NOMO-1 treated with DMSO at 0.1 percent for 48 hours (cell line): ENCODE results near the gene CCDC60.
A peak's percentile ranks its signal among the peaks of the same experiment; 100 is the strongest.

ENCODE experiments used
- DNase-seq: peaks from one replicate; lab custom pipeline; 2025; ENCODE audit not compliant: unreplicated experiment; lab: John Stamatoyannopoulos, UW

Gene CCDC60

DNA sequence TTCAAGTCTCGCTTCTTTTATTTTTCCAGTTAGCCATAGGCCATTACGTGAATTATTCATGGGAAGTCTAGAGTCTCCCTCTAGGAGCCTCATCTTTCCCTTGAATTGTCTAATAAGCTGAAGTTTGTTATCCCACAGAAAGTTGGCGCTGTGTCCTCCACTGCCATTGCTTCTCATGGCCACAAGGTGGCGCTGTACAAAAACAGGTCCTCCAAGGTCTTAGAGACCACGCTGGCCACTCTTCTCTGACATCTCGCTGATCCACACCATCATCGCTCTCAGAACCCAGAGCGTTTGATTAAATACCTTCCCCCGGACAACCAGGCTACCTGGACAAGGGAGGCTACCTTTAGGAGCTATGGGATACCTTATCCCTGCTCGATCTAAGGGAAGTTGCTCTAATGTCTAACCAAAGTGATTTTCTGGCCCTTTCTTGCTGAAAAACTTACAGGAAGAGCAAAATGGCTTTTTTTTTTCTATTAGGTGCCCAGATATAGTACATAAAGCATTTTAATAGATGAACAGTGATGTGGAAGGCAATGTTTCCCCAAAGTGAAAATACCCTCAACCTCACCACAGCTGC lies 110.0 kb downstream of the CCDC60 start:
- peak; percentile 21 for DNase-seq

DNA sequence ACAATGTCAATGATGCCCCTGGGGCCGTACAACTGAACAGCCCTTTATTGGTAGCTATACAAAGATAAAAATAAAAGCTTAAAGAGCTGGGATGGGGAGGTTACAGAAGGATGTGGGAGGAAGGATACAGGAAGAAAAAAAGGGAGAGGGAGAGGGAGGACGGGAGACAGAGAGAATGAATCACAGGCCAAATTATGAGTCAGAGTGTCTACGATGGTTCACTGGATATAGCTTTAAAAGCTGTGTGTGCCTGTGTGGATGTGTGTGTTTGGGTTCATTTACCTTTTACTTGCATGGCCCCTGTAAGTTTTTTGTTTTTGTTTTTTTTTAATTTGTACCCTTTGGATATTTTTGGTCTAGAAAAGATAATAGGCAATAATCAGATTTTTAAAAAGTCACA lies 111.9 kb downstream of the CCDC60 start:
- DNase-seq = no peak

DNA sequence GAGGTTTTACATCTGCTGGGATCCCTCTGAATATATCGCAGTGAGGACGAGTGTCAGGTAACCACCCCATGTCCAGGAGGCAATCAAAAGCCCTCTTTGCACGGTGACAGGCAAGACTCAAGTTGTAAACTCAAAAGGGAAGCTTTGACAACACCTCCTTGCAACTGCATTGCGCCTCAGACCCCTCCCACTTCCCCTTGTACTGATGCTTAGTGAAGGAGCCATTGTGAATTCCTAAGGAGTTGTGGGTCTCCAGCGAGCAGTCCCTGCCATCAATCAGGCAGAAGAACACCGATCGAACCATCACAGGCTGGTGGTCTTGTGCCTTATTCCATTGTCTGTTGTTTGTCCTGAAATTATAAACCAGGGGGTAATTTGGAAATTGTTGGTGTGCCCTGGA lies 112.6 kb downstream of the CCDC60 start:
- DNase-seq = no peak

DNA sequence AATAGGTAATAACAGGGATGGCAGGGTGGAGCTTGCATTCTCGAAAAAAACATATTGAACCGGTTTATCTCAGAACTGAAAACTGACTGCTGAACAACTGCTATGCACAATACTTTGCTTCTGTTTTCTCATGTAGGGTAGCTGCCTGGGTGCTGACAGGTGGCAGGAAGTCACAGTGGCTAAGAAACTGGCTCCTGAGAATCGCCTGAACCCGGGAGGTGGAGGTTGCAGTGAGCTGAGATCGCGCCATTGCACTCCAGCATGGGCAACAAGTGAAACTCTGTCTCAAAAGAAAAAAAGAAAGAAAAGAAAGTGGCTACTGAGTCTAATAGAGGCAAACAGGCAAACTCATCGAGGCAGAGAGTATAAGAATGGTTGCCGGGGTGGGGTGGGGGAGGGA lies 113.1 kb downstream of the CCDC60 start:
- DNase-seq = no peak

DNA sequence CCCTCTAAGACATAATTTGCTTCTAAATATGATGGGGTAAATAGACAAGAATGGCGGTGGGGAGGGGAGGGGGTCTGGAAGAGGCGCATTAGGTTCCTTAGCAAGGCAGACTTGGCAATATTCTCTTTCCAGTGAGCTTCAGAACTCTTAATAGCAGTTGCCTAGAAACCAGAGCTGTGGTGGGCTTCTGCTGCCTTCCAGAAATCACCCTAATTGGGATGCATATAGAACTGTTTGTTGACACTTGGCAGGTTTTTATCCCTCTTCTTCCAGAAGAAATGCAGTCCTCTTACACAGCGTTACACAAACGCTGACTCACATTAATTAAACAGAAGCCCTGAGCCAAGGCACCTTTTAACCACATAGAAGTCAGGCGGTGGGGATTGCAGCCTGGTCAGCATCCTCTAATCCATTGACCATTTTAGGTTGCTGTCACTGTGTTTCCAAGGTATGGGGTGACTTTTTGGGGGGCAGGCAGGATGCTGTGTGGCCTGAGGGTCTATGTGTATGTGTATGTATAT lies 114.1 kb downstream of the CCDC60 start:
- no peak for DNase-seq

DNA sequence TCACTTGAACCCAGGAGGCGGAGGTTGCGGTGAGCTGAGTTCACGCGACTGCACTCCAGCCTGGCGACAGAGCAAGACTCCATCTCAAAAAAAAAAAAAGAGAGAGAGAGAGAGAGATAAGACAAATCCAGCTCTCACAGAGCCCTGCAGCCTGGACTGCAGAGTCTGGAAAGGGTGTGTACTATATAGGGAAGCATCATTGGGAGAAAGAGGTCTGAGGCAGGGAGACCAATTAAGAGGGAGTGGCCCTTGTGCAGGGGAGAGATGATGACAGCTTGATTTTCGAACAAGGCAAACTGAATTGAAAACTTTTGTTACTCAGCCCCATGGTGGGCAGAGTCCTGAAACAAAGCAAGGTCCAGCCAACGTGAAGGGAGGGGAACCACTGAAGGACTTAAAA lies 116.2 kb downstream of the CCDC60 start:
- no peak for DNase-seq

DNA sequence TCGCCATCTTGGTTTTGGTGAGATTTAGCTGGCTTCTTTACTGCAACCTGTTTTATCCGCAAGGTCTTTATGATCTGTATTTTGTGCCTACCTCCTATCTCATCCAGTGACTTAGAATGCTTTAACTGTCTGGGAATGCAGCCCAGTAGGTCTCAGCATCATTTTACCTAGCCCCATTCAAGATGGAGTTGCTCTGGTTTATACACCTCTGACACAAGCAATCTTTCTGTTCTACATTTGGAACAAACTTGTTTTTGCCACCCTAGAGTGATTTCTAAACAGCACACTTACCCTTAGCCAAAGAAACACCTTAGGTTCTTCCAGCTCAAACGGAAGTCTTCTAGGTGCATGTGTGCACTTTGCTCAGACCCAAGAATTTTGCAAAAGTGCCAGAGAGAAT lies 122.3 kb downstream of the CCDC60 start:
- no peak for DNase-seq

DNA sequence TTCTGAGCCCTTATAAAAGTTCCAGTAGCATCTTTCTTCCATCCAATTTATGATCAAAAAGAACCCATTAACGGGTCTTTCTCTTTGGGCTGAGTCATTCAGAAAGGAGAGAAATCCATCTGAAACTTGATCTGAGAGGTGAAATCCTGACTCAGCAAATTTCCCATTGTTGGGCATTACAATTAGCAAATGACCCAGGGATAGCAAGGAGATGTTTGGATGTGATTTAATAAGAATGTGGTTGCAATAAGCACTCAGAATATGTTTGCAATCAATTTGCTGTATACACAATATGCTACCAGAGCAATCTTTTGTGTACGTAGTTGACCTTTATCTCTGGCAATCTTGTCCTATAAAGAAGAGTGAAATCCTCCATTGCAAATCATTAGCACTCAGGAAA lies 122.7 kb downstream of the CCDC60 start:
- no peak for DNase-seq

DNA sequence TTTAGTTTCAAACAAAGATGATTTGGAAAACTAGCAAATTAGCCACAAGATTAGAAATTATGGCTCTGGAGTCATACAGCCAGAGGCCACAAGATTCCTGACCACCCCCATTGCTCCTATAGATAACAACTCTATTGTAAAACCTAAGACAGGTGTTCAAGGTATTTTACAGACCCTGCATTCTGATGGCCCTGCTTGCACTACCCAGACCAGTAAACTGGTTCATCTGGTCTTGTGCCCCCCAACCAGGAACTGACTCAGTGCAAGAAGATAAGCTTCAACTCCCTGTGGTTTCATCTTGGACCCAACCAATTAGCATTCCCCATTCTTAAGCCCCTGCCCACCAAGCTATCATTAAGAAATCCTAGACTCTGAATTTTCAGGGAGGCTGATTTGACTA lies 125.0 kb downstream of the CCDC60 start:
- DNase-seq = no peak

DNA sequence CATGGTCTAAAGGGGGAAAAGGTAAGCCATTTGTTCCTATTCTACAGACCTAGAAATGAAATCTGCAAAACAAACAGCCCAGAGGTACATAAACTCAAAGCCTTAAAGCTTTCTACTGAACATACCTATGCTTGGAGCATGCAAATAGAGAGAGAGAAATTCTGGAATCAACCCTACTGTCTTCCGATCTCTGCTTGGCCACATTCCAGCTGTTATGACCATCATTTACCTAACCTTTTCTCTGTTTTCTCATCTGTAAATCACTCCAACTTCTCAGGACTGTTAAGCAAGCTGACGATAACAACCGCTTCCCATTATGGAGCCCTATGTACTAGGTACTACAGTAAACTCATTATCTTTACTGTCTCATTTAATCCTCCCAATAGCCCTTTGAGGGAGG lies 126.3 kb downstream of the CCDC60 start:
- DNase-seq = no peak

DNA sequence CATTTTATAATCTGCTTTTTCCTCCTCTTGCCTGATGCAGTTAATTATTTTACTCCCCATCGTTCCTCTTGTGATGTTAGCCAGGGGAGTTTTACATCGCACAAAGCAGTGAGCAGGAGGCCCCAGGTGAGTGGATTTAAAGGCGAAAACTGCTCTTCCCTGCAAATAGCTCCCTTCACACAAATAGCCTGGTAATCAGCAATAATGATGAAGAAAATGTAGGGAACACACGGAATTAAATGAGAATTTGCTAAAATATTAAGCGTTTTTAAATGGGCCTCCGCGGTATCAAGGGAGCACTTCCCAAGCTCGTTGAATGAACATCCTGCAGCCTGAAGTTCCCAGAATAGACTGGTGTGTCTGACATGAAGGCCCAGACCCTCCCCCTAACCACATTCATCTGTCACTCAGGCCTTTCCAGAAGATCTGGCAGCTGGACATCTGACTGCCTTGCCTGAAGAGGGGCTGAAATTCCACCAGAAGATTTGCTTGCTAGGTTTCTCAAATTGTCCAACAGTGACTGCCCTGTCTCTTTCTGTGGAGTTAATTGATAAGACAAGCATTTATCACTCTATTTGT lies 127.2 kb downstream of the CCDC60 start:
- no peak for DNase-seq

DNA sequence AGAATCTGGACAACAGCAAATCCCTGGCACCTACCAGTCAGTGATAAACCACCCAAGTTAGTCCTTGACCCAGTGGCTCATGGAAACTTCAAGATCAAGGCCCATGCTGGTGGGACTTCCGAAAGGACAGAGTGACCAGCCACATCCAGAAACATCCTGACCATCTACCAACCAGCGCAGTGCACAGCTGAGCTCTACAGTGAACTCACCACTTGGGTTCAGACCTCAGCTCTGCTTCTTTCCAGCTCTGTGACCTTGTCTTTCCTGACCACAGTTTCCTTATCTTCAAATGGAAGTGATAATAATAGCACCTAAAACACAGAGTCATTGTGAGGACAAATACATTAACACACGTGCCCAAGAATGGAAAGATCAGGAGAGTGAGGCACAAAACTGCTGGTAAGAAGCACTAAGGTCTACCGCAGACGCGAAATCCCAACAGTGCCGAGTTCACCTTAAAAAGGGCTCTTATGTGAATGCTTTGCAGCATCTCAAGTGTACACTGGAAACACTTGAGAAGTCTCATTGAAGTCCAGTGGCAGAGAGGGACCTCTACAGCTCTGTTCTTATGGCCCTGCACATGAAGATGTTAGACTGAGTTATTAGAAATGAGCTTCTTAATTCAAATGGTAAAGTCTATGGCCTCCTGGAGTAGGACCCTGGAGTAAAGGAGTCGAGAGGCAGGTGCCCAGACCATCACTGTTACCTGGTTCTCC lies 128.8 kb downstream of the CCDC60 start:
- DNase-seq = no peak

DNA sequence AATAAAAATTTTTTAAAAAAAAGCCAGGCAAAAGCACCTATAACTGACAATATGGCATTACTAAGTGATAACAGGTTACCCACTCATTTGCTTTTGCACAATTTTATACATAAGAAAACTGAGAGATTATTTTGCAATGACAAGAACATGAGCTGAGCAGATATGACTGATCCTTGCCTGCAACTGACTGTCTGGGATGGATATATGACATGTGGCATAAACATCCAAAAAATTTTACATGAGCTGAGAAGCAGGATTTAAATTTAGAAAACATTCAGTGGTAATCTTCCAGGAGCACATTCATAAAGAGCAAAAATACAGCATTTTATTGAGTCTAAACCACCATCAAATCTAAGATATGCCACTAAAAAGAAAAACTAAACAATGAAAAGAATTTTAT lies 133.8 kb downstream of the CCDC60 start:
- no peak for DNase-seq

DNA sequence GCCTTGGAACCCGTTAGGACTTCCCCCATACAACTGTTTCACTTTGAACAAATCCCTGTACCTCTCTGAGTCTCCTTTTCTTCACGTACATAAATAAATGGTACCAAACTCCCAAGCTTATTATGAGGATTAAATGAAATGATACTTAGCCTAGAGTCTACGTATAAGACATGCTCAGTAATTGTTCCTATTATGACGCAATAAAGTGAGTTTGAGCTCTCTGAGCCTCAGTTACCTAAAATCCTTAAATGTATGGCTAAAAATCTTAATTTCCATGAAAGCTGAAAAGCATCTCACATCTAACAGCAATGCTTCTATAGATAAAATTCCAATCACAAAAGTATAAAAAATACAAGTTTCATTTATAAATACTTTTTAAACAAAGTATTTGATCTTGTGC lies 141.1 kb downstream of the CCDC60 start:
- DNase-seq = no peak

DNA sequence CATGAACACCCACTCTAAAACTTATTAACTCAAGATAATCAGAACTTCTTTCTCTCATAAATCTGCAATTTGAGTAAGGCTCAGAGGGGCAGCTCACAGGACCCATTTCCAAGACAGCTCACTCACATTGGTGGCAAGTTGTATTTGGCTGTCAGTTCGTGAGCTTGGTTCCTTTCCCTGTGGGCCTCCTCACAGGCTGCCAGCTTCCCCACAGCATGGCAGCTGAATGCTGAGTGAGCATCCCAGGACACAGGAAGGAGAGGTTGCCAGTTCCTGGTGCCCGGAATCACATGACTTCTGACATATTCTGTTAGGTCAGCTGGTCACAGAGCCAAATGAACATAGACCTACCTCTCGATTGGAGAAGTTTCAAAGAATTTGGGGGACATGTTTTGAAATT lies 142.4 kb downstream of the CCDC60 start:
- no peak for DNase-seq

DNA sequence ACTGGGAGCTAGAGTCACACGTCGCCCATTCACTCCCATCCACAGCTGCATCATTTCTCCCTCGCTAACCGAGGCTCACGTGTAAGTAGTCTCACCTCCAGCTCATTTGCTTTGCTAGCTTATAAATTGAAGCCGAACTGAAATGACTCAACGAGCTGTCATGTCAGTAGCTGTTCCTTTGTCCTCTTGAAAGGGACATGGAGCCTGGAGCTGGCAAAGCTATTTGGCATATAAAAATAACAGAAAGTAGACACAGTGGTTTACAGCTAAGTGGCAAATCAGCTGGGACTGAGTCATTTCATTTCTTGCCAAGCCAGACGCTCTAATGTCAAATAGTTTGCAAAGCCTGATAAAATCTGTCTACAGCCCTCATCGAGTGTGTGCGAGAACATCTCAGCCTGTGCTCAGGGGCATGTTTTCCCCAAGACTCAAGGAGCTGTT lies 144.6 kb downstream of the CCDC60 start:
- DNase-seq = no peak

DNA sequence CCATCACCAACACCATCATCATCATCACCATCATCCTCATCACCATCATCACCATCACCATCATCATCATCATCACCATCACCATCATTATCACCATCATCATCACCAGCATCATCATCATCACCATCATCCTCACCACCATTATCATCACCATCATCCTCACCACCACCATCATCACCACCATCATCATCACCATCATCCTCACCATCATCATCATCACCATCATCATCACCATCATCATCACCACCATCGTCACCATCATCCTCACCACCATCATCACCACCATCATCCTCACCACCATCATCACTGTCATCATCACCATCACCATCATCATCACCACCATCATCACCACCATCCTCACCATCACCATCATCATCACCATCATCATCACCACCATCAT lies 146.0 kb downstream of the CCDC60 start:
- no peak for DNase-seq

DNA sequence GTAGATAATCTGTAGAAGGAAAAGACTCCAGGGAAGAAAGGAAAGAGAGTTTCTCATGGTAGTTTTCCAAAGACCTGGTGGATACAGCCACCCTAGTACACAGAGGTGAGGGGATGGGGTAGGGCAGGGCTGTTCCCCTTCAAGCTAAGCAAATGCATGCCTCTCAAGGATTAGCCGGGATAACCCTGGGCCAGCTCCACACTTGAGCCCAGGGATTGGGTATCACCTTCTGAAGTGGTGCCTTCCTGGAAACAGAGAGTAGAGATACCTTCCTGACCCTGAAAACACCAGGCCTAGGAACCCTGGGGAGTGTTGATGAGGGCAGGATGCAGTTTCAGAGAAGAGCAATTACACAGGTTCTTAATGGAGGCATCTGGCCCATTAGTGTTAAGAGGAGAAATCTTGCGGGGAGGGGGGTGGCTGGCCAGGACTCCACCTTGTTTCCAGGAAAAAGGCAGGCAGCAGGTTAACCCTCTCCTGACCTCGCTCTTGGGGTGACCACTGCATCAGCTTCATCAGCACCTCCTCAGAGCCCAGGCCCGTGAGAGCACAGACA lies 152.1 kb downstream of the CCDC60 start:
- DNase-seq = no peak

DNA sequence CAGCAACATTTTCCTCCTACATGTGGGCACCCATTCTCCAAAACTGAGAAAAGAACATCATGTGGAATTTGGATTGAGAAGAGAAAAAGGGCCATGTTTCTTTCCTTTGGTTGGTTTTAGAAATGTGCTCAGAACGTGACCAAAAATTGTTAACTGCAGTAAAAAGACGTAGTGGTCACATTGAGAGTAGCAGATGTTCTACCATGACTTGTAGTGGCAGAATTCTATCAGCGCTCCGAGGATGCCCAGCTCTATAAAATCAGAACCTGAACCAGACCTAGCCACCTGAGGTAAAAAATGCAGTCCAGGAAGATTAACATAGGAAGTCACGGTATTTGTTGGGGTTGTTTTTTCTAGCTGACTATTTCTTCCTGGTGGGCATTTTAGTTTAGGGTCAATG lies 157.3 kb downstream of the CCDC60 start:
- DNase-seq = no peak

DNA sequence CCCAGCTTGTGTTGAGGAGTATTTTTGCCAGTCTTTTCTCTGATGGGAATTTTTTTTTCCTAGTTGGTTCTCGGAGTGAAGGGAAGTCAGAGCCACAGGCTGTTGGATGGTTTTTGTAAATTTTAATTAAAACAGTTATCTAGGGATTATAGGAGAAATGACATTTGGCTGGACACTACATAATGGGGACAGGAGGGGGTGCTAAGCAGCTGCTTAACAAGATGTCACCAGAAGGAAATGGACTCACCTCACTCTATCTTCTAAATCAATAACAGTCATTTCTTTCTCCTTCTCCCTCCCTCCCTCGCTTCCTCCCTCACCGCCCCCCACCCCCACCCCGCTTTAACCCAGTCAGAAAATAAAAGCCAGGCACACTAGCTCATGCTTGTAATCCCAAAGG lies 165.7 kb downstream of the CCDC60 start:
- no peak for DNase-seq

DNA sequence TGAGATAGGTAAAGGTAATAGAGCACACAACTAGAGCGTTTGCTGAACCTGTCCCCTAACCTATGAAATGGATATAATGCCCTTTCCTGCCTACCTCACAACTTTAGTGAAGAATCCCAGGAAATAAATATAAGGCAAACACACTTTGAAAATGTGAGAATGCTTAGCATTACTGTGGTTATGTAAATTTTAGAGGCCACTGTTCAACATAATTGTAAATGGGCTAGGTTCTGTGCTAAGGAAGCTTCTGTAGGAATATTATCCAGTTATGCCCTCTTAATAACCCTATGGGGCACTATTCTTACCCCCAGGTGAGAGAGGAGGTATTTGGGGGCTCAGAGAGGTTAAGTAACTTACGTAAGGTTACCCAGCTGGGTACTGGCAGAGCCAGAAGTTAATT lies 166.5 kb downstream of the CCDC60 start:
- DNase-seq = no peak

DNA sequence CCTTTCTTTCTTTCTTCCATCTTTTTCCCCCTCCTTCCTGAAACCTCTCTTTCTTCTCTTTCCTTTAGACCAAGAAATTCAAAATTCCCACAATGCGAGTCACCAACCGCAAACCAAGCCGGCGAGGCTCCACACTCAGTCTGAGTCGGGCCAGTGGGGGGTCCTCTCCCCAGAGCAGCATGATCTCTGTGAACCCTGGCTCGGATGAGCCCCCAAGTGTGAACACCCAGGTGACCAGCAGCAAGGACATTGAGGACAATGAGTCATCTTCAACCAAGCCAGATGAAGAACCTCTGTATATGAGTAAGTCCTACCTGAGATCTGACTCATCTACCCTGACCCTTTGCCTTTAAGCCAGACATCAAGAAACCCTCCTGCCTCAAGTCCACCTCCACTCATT lies 170.5 kb downstream of the CCDC60 start:
- no peak for DNase-seq
